K562 (cell line): ENCODE data around the gene GGT6. TPM values are rescaled to one million over a fixed set of nuclear protein-coding genes. Genes with fewer than 3 reads are reported as not detected.
A peak's percentile ranks its signal among the peaks of the same experiment; 100 is the strongest.

Experiments
- CEBPZ ChIP-seq: fragments of 150-350 bp; IDR thresholded peaks from 2 replicates; pipeline ENCODE4 v1.6.1; 2014; ENCODE audit warnings: low read depth, mild to moderate bottlenecking, low read length, borderline replicate concordance
- FOS ChIP-seq: IDR thresholded peaks from 3 replicates; pipeline ENCODE4 v1.6.1; 2011; ENCODE audit not compliant: insufficient read length; ENCODE audit errors: extremely low read depth
- FOXO4 ChIP-seq: fragments of 450-650 bp; formaldehyde crosslinking; IDR thresholded peaks from 2 replicates; pipeline ENCODE4 v1.4.0; 2020; ENCODE audit warnings: mild to moderate bottlenecking, moderate library complexity
- KAT7 ChIP-seq: sonication (generic); formaldehyde crosslinking; IDR thresholded peaks from 2 replicates; pipeline ENCODE4 v1.8.0; 2022; ENCODE audit warnings: missing genetic modification reagents, mild to moderate bottlenecking, borderline replicate concordance
- MED1 ChIP-seq: sonication (generic); formaldehyde crosslinking; IDR thresholded peaks from 2 replicates; pipeline ENCODE4 v1.8.1; 2023; ENCODE audit warnings: missing genetic modification reagents, borderline replicate concordance
- NR2C2 ChIP-seq, 2 experiments: fragments of 200-800 bp in 1 of 2; sonication (Bioruptor generic) in 1 of 2; sonication (generic) in 1 of 2; formaldehyde crosslinking in 1 of 2; IDR thresholded peaks; 2 replicates each; pipeline versions ENCODE4 v1.6.1 to v1.8.0; 2016 to 2022; ENCODE audit warnings: mild to moderate bottlenecking in 1 of 2, missing compliant biosample characterization in 1 of 2, missing genetic modification characterization in 1 of 2, missing genetic modification reagents in 1 of 2
- RAD51 ChIP-seq: fragments of 450-650 bp; IDR thresholded peaks from 2 replicates; pipeline ENCODE4 v1.7.1; 2016; ENCODE audit warnings: low read depth, mild to moderate bottlenecking, borderline replicate concordance
- RB1 ChIP-seq: fragments of 450-650 bp; IDR thresholded peaks from 2 replicates; pipeline ENCODE4 v1.6.1; 2017; ENCODE audit warnings: low read depth, mild to moderate bottlenecking
- SMC3 ChIP-seq: conservative IDR thresholded peaks from 2 replicates; pipeline ENCODE4 v1.6.1; 2011; ENCODE audit warnings: low read depth, low read length, improper control_type of control experiment; ENCODE audit not compliant: insufficient read depth
- USF2 ChIP-seq: sonication (generic); formaldehyde crosslinking; IDR thresholded peaks from 2 replicates; pipeline ENCODE4 v1.5.0; 2020; ENCODE audit warnings: missing genetic modification reagents
- ZC3H11A ChIP-seq: IDR thresholded peaks from 2 replicates; pipeline ENCODE4 v1.6.1; 2012; ENCODE audit warnings: low read depth, low read length, improper control_type of control experiment
- ZNF143 ChIP-seq: sonication (generic); formaldehyde crosslinking; IDR thresholded peaks from 2 replicates; pipeline ENCODE4 v1.9.0; 2022; ENCODE audit warnings: mild to moderate bottlenecking, missing genetic modification reagents
- ZNF398 ChIP-seq: fragments of 250-450 bp; sonication (Bioruptor Pico); IDR thresholded peaks from 2 replicates; pipeline ENCODE4 v1.8.0; 2021; ENCODE audit warnings: moderate library complexity, mild to moderate bottlenecking, inconsistent platforms
- ZNF584 ChIP-seq: fragments of 200-800 bp; sonication (Bioruptor generic); IDR thresholded peaks from 2 replicates; pipeline ENCODE4 v1.6.1; 2016; ENCODE audit warnings: low read depth, mild to moderate bottlenecking, missing genetic modification characterization, missing compliant biosample characterization
- ZZZ3 ChIP-seq: fragments of 450-650 bp; IDR thresholded peaks from 2 replicates; pipeline ENCODE4 v1.6.1; 2016; ENCODE audit warnings: antibody characterized with exemption, mild to moderate bottlenecking, moderate library complexity
- polyA plus RNA-seq, 8 experiments: library from polyadenylated mRNA; depleted of rRNA in 4 of 8; stranded (reverse) in 5 of 8; unstranded in 3 of 8; fragments of >200 nt; fragmentation: Nextera tagmentation in 2 of 8; fragmentation: Illumina TruSeq in 1 of 8; extraction: Ambion mirVana in 2 of 8; extraction: Trizol in 1 of 8; gene quantifications; 2 replicates each; pipeline versions ENCODE4 v1.2.1 to v1.2.3, GENCODE V29; 2011 to 2014; ENCODE audit warnings: inconsistent platforms in 1 of 8, missing spikeins in 1 of 8
- total RNA-seq, 7 experiments: library from RNA; depleted of rRNA in 6 of 7; stranded (reverse); fragments of >200 nt in 6 of 7; fragmentation: Illumina TruSeq in 2 of 7; extraction: Trizol in 2 of 7; gene quantifications; 2 replicates each; pipeline versions ENCODE4 v1.2.1 to v1.2.3, GENCODE V29; 2011 to 2021; ENCODE audit warnings: low replicate concordance in 1 of 7

The GGT6 gene
- total and polyA plus RNA-seq, 9 of the 15 experiments (the other 6 are each of a cell fraction or from before 2014, with no cell fraction given): 0.09 TPM; not detected in 8

- TF ChIP-seq RAD51 (no peak), MED1 (CRISPR knock-in tag) (no peak), ZNF584 (CRISPR knock-in tag) (no peak), USF2 (CRISPR knock-in tag) (no peak), FOS (no peak), SMC3 (0 out of 2 replicates have a peak, but pooled peaks have one; percentile 37), CEBPZ (no peak), NR2C2 (CRISPR knock-in tag; IDR thresholded peaks at IDR 0.05) (no peak), NR2C2 (tag; IDR thresholded peaks at IDR 0.05) (no peak), KAT7 (CRISPR knock-in tag) (no peak), ZZZ3 (no peak), ZNF143 (CRISPR knock-in tag) (no peak), ZC3H11A (no peak), RB1 (peak; percentile 77; the same call in 1 of the 2 replicates), ZNF398 (CRISPR knock-in tag) (no peak), FOXO4 (CRISPR knock-in tag) (no peak)
These were observed 5.1 kb upstream of the GGT6 start (continued) for GRCh38 chr17:4565209-4566141.
